GM12801 (cell line): Measurements from ENCODE around the gene ADAMTS12.

Source experiments
- TF ChIP-seq, protein P1 (sequence below): IDR thresholded peaks from one replicate; pipeline ENCODE4 v1.5.1; 2011; ENCODE audit warnings: control low read depth; ENCODE audit not compliant: insufficient read length; ENCODE audit errors: extremely low read depth

The ADAMTS12 gene

DNA sequence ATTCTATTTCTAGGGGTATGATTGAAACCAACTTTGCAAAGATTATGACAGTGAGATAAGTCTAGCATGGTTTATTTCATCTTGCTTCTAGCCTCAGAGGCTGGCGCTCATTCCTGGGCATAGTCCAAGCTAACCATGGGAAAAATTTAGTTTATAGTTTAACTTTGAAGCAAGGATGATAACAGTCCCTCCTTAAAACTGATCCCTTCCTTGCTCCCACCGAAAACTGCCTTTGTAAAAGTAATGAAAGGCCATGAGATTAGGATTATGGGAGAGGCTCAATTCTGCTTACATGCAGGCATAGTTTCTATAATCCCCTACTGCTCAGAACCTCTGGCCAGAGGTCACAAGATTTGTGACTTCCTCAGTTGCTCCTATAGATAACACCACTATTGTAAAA is 375.4 kb downstream of the ADAMTS12 start:
- TF ChIP-seq, protein P1, sequence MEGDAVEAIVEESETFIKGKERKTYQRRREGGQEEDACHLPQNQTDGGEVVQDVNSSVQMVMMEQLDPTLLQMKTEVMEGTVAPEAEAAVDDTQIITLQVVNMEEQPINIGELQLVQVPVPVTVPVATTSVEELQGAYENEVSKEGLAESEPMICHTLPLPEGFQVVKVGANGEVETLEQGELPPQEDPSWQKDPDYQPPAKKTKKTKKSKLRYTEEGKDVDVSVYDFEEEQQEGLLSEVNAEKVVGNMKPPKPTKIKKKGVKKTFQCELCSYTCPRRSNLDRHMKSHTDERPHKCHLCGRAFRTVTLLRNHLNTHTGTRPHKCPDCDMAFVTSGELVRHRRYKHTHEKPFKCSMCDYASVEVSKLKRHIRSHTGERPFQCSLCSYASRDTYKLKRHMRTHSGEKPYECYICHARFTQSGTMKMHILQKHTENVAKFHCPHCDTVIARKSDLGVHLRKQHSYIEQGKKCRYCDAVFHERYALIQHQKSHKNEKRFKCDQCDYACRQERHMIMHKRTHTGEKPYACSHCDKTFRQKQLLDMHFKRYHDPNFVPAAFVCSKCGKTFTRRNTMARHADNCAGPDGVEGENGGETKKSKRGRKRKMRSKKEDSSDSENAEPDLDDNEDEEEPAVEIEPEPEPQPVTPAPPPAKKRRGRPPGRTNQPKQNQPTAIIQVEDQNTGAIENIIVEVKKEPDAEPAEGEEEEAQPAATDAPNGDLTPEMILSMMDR = no peak

DNA sequence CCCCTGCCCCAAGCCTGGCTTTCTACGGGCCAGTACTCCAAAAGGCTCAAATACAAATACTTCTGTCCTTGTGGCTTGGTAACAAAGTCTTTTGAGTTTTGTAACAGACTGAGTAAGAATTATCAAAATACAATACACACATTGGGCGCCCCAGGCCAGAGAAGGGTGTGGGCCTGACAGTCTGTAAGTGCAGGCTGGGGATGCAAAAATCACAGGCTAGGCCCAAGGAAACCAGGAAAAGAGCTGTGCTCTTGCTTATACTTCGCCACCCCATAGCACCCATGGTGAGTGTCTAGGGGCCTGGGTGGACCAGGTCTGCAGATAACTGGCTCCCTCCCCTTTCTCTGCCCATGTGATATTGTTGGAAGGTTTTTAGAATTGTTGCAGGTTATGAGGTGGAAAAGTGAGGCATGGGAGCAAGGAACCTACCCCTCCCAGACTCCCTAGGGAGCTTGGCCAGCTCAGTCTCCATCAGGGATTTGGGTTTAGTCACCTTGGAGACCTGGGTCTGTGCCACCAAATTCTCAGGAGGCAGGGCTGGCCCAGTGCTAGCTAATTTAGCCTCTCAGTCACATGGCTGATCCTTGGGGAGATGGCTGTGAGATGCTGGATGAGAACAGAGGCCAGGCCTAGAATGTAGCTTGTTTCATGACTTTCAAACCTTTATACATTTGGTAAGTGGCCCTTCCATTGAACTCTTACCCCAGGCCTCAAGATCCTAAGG is 378.2 kb downstream of the ADAMTS12 start:
- TF ChIP-seq, protein P1 = no peak

DNA sequence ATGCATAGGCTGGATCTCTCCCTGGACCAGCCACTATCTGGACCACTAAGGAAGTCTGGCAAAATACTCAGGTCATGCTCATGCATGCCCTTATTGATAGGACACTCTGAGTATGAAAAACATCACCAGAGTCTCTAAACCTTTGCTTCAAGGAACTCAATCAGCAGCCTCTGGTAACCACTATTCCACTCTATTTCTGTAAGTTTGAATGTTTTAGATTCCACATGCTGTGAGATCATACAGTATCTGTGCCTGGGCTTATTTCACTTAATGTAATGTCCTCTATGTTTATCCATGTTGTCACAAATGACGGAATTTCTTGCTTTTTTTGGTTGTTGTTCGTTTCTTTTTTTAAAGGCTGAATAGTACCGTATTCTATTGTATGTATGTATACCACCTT is 382.8 kb downstream of the ADAMTS12 start:
- TF ChIP-seq, protein P1 = no peak

DNA sequence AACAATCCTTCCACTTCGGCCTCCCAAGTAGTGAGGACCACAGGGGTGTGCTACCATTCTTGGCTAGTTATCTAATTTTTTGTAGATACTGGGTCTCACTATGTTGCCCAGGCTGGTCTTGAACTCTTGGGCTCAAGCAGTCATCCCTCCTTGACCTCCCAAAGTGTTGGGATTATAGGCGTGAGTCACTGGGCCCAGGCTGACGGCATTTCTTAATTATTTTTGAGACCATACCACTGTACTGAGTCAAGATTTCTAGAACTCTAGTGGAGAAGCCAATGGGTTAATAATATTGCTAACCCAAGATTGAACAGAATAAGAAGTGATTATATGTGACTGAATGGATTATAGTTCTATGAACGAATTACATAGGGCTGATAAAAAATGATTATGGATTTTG is 384.4 kb downstream of the ADAMTS12 start:
- TF ChIP-seq, protein P1 = no peak

DNA sequence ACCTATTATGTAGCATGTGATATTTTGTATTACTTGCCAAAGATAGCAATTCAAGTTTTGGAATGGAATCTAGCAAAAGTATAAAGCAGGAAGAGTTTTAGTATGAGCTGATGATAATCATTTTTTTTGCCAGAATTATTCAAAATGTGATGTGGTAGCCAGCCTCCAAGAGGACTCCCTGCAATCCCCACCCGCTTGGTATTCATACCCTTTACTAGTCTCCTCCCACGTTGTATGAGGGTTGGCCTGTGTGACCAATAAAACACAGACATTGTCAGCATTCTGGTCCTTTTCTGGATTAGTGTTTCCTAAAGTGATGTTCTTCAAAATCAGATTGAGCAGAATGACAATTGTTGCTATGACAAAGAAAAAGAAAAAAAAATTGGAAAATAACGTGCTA is 387.2 kb downstream of the ADAMTS12 start:
- TF ChIP-seq, protein P1 = no peak

DNA sequence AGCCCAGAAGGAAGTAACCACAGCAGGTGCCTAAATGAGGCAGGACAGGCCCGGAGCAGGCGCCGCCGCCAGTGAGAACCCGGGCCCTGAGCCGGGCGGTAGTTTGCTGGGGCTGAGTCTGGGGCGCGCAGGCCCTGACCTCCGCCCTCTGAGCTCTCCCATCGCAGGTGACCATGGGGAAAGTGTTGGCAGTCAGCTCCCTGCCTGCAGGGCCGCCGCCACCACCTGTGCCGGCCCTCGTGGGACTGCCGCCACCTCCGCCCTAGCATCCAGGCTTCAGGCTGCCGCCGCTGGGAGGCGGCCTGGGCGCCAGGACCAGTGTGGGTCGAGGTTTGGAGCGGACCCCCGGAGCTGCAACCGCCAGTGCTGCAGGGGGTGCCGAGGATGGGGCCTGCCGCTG is 389.9 kb downstream of the ADAMTS12 start:
- TF ChIP-seq, protein P1 = no peak

DNA sequence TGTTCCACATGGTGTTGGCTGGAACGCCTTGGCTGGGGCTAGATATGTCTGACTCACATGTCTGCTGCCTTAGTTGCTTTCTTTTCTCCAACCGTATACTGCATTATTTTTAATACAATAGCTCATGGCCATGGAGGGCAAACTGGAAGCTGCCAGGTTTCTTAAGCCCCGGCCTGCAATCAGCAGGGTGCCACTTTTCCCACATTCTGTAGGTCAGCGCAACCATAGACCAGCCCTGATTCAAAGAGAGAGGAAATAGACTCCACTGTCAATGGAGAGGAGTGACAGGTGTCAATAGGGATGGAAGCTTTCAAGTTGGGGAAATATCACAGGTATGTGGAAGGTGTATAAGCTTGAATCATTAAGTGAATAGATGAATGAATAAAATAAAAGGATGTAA is 390.5 kb downstream of the ADAMTS12 start:
- TF ChIP-seq, protein P1 = no peak

DNA sequence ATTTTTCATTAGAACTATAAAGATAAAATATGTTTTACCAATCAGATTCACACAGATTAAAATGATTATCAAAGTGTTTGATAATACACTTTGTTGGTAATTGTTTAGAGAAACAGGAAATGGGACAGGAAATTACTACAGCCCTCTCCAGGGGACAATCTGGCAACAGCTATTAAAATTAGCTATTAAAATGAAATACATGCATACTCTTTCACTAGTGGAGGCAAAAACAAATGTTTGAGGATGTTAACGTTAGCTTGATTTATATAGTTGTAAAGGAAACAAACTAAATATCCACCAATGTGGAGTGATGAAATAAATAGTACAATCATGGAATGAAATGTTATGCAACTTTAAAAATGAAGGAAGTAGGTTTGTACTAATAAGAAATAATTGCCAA is 397.3 kb downstream of the ADAMTS12 start:
- TF ChIP-seq, protein P1 = no peak
